ENCODE data around the gene C4orf50.

C4orf50 gene

DNA sequence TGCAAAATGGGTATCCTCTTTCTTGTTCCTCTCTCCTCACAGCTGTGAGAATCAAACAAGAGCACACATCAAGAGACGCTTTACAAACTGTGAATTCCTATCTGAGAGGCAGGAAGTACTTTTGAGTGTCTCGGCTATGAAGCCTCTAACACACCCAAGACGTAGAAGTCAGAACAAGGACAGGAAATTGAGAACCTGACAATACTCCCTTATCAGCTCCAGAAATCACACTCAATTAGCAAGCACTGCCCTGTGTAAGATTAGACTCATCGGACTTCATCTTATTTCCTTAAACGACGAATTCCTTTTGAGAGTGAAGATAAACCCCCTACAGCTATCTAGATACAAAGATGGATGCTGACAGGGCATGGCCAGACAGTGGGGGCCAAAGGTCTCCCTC, 74.7 kb downstream of the C4orf50 start:
- DNase-seq (ENCODE audit: low read depth): no peak

DNA sequence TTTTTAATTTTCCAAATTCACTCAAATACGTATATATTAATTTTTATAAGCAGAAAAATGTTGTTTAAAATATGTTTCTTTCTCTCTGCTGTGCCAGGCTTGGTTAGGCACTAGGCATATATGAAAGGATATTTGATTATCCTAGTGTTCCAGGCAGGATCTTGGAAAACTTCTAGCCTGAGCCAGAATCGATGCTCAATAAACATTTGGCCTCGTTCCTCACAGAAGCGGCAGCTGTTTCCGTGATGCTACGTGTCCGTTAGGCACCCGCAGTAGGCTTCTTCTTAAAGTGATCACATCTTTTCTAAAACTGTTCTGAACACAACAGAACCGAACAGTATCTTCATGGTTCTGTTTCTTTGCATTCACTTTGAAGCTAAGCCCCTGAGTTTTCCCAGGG, 75.3 kb downstream of the C4orf50 start:
- DNase-seq (ENCODE audit: low read depth): no peak

DNA sequence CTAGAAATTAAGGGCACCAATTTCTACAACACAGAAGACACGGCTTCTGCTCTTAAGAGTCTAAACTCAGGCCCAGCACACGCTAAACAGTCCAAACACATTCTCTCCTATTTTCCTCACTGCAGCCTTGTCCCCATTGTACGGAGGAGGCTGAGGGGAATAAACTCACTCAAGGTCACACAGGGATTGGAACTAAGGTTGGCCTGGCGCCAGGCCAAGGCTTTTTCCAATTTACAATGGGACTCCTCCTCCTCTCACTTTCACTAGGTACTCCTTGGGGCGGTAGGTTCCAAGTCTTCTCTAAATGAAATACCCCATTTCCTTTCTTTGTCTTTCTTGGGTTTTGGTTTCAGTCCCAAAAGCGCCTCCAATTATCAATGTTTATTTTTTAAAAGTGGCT, 76.6 kb downstream of the C4orf50 start:
- no peak for DNase-seq (ENCODE audit: low read depth)

- no peak for DNase-seq (ENCODE audit: low read depth)
Measured at GRCh38 chr4:5940470-5941203, 77.6 kb downstream of the C4orf50 start.

DNA sequence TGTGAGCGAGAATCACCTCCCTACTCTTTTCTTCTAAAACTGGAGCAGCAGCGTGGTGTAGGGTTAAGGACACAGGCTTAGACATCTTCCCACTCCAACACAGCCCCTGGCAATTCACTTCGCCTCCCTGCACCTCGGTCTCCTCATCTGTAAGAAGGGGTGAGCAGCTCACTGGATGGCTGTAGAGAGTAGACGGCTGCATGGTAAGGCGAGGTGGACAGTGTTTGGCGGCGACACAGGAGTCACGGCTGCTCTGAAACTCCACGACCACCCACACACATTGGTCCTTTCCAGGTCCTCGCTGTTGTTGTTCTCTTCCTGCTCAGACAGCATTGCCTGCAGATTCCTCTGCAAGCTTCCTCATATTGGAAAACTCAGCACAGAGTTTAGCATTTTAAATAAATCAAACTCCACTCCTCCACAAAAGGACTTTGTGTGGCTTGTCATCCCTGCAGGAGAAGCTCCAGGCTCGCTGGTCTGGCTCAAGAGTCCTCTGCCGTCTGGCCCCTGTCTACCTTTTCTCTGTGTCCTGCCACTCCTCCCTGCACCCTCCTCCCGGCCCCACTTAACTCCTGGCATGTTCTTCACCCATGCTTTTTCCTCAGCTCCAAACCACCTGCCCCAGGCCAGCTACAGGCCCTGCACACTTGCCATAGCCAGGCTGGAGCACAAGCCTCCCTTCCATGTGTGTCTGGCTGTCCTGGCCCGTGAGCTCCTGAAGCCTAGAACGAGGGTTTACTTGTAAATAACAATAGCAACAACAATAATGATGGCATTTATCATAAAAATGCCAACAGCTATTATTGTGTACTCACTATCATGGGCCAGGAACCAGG, 84.0 kb downstream of the C4orf50 start:
- DNase-seq (ENCODE audit: low read depth): no peak

DNA sequence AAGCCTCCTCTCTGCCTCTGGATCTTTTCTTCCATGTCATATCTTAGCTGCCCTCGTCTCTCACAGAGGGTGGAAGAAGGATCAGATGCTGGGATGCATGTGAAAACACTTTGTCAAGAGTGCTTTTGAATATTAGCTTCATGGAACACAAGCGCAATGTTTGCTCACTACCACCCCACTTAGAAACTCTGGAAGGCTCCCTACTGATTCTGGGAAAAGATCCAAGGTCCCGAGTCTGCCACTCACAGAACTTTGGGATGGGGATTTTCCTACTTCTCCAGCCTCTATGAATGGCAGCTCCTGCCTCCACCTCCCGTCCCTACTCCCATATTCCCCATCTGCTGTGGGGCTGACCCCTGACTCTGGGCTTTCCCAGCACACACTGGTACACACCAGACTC, 85.1 kb downstream of the C4orf50 start:
- no peak for DNase-seq (ENCODE audit: low read depth)

- DNase-seq (ENCODE audit: low read depth): no peak
Measured at GRCh38 chr4:5932035-5932568, 86.1 kb downstream of the C4orf50 start.

DNA sequence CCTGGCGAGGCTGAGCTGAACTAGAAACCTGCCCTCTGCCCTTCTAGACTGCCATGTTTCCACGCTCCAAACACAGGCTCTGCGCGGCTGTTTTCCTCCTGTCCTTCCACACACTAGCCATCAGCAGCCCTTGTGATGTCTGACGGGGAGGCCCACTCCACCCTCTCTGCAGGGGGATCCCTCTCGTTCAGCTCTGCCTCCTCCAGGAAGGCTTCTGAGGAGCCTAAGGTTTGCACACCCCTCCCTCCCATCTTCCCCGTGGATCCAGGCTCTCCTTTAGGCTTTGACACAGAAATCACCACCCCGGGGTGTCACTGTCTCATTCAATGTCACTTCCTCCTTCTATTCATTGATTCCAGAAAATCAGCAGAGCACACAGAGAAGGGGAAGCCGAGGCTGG, 86.7 kb downstream of the C4orf50 start:
- DNase-seq (ENCODE audit: low read depth): no peak

DNA sequence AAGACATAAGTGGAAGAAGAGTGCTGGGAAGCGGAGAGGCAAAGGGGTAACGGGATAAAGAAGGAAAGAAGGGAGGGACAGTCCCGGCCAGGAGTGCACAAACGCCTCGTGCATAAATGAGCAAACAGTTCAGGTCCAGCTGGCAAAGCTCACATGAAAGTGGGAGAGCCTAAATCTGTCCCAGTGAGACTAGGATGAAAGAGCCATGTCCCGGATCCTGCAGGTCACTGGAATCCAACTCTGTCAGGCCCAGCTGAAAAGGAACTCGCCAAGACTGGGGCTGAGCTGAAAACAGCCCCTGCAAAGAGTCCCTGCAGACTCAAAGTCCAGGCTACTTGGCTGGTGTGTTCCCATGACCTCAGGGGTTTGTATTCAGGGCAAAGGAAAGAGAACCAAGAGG, 87.4 kb downstream of the C4orf50 start:
- no peak for DNase-seq (ENCODE audit: low read depth)

GRCh38 chr4:5930456-5930855, 87.8 kb downstream of the C4orf50 start:
- no peak for DNase-seq (ENCODE audit: low read depth)

GRCh38 chr4:5928844-5929420, 89.3 kb downstream of the C4orf50 start:
- DNase-seq (ENCODE audit: low read depth): no peak

- no peak for DNase-seq (ENCODE audit: low read depth)
Measured at GRCh38 chr4:5928274-5928673, 90.0 kb downstream of the C4orf50 start.

GRCh38 chr4:5927747-5928146, 90.5 kb downstream of the C4orf50 start:
- no peak for DNase-seq (ENCODE audit: low read depth)

DNA sequence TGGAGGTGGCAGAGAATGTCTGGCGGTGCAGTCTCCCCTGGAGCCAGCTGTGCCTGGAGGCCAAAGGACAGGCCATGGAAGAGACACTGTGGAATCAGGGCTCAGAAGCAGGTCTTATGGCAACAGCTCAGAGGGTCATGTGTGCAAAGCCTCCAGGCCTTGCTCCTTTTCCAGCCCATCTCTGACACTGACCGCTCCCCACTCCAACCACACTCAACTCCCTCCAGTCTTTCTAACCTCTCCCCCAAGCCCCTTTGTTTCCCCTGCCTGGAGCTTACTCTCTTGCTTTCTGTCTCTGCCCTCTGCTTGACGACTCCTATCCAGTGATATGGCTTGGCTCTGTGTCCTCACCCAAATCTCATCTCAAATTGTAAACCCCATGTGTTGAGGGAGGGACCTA, 91.1 kb downstream of the C4orf50 start:
- DNase-seq (ENCODE audit: low read depth): no peak

DNA sequence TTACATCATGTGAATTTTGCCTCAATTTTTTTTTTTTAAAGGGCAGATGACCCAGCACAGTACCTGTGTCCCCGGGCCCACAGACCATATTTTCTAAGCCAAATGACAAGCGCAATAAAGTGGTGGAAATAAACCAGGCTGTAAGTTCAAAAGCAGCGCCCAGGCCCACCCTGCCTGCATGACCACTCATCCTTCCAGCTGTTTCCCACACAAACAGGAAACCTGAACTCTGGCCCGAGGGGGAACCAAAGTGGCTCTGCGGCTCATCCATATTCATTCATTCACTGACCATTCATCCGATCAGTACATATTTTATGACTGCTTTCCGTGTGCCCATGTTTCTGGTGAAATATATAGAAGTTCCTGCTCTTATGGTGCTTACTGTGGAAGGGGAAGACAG, 91.6 kb downstream of the C4orf50 start:
- no peak for DNase-seq (ENCODE audit: low read depth)

GRCh38 chr4:5925419-5926200, 92.6 kb downstream of the C4orf50 start:
- DNase-seq (ENCODE audit: low read depth): no peak

GRCh38 chr4:5924461-5925125, 93.6 kb downstream of the C4orf50 start:
- DNase-seq (ENCODE audit: low read depth): no peak

GRCh38 chr4:5923376-5923775, 94.9 kb downstream of the C4orf50 start:
- DNase-seq (ENCODE audit: low read depth): no peak

- no peak for DNase-seq (ENCODE audit: low read depth)
Measured at GRCh38 chr4:5922556-5922955, 95.7 kb downstream of the C4orf50 start.

GRCh38 chr4:5921981-5922380, 96.2 kb downstream of the C4orf50 start:
- DNase-seq (ENCODE audit: low read depth): no peak
